Measurements from ENCODE around the gene NEK6. TPM values are rescaled to one million over a fixed set of nuclear protein-coding genes. Genes with fewer than 3 reads are reported as not detected.

Gene NEK6
- total and polyA plus RNA-seq, 2 of the 8 experiments (the other 6 are each of a cell fraction or from before 2014, with no cell fraction given): 17.7 to 19.7 TPM

GRCh38 chr9:124321935-124322334 is 64.2 kb downstream of the NEK6 start:
- WGBS, 2 experiments (ENCODE audit: extremely low coverage in 1 of 2, insufficient coverage in 1 of 2, insufficient read length in 1 of 2, insufficient replicate concordance in 2 of 2, low coverage in 1 of 2, low lambda C conversion rate in 2 of 2, missing lambda C conversion rate in 1 of 2): 75% methylated on average over 4 of the region's 4 CpGs; no CpG with 5 or more reads in 1 of the 2 experiments
- H3K4ac ChIP-seq (replicated peaks; ENCODE audit: insufficient read length, low read depth, low read length): no peak overlapping the region
- no peak overlapping the region for H3K4me3 ChIP-seq (ENCODE audit: extremely low read depth in 1 of 4, insufficient read depth in 2 of 4, low read depth in 3 of 4, low read length in 4 of 4)
- H3K23me2 ChIP-seq (ENCODE audit: low read depth, low read length): no peaks in the 10 kb centered on the region
- H4K5ac ChIP-seq (ENCODE audit: insufficient read length, low read depth, low read length): no peak overlapping the region
- no peak overlapping the region for H2BK20ac ChIP-seq (ENCODE audit: low read length)
- H3K4me2 ChIP-seq (ENCODE audit: insufficient read depth in 1 of 2, low read depth in 2 of 2, low read length in 2 of 2): no peak overlapping the region
- no peaks in the 10 kb centered on the region for H3K27me3 ChIP-seq (replicated peaks in 1 of 4; ENCODE audit: control insufficient read depth in 3 of 4, extremely low read depth in 1 of 4, insufficient read depth in 3 of 4, low read length in 3 of 4)
- H3K4me1 ChIP-seq (replicated peaks in 1 of 4; ENCODE audit: control insufficient read depth in 3 of 4, insufficient read depth in 4 of 4, low read length in 3 of 4): peaks cover 0 to 1% (median 0%) of the 10 kb centered on the region in 4 experiments; a peak in 1 of 7 replicates
- H4K20me1 ChIP-seq (replicated peaks in 1 of 2; ENCODE audit: control insufficient read depth in 1 of 2, insufficient read depth in 2 of 2, low read length in 2 of 2): peaks cover 0 to 2% of the 10 kb centered on the region in 2 experiments
- no peak for FAIRE-seq
- no peak overlapping the region for H2AK5ac ChIP-seq (ENCODE audit: low read depth, low read length)
- H3K9ac ChIP-seq (replicated peaks in 1 of 4; ENCODE audit: extremely low read depth in 1 of 4, low read depth in 3 of 4, low read length in 3 of 4): no peak overlapping the region
- H3K23ac ChIP-seq (ENCODE audit: insufficient read length): no peak overlapping the region
- H3K36me3 ChIP-seq (ENCODE audit: control insufficient read depth in 2 of 4, insufficient read depth in 4 of 4, low read length in 3 of 4): no peaks in the 10 kb centered on the region
- H4K8ac ChIP-seq (ENCODE audit: extremely low read depth, insufficient read depth, low read length): no peak overlapping the region; the same call in none of the 2 replicates
- no peak overlapping the region for H3K18ac ChIP-seq (ENCODE audit: extremely low read depth, low read length)
- DNase-seq (ENCODE audit: low read depth in 1 of 2, low spot score in 2 of 2): no peak
- no peaks in the 10 kb centered on the region for H3K79me1 ChIP-seq (ENCODE audit: low read depth, low read length)
- H3K14ac ChIP-seq (ENCODE audit: insufficient read length): no peak overlapping the region
- no peak overlapping the region for H3K56ac ChIP-seq (replicated peaks; ENCODE audit: insufficient read length, low read depth, low read length)
- H3K9me3 ChIP-seq (ENCODE audit: insufficient read depth in 2 of 2, low read depth in 1 of 2, low read length in 1 of 2): no peaks in the 10 kb centered on the region
- ChIA-PET CTCF (ENCODE audit: partially characterized antibody) (interaction anchor here (0.9 to 5.8 kb wide), 10 partner anchors 18 to 282 kb away, joined by 3 to 31 read pairs (median 6); no protein-coding TSS in a partner anchor), POLR2A (ENCODE audit: partially characterized antibody) (no interaction called here)
- no peak overlapping the region for H2BK12ac ChIP-seq (ENCODE audit: low read depth, low read length)
- H2BK120ac ChIP-seq (replicated peaks; ENCODE audit: low read depth, low read length): no peak overlapping the region
- no peak overlapping the region for H4K91ac ChIP-seq (replicated peaks; ENCODE audit: insufficient read length, low read length)
- no peak overlapping the region; the same call in 1 of the 2 replicates for H3K27ac ChIP-seq (ENCODE audit: low read depth, low read length)
- H2BK15ac ChIP-seq (ENCODE audit: low read length): no peak overlapping the region
- H3K79me2 ChIP-seq (ENCODE audit: control insufficient read depth in 1 of 2, insufficient read depth in 2 of 2, low read length in 2 of 2): no peaks in the 10 kb centered on the region
- no peak overlapping the region for H2BK5ac ChIP-seq (ENCODE audit: low read depth, low read length)
- H2AFZ ChIP-seq (ENCODE audit: low read length): no peak overlapping the region
- TF ChIP-seq POLR2A (IDR thresholded peaks at IDR 0.05; ENCODE audit: control extremely low read depth in 1 of 2, low read depth in 2 of 2, low read length in 2 of 2) (no peak), KDM5A (IDR thresholded peaks at IDR 0.05; ENCODE audit: low read length) (no peak)

Data from H1 (cell line).